Superior temporal gyrus (tissue), 1 donor: Measurements from ENCODE around the gene C7orf57.
"Not testable (repeated sequence)": the region's sequence is repeated elsewhere in the genome, so short reads cannot be mapped to it uniquely, and the experiment has no call there.

ENCODE experiments used
- DNase-seq: peaks from one replicate; pipeline ENCODE4 v3.0.0-alpha.2; 2016; ENCODE audit errors: extremely low spot score

C7orf57 gene

GRCh38 chr7:48035967-48036478, 680 bp downstream of the C7orf57 start:
- DNase-seq: no peak

DNA sequence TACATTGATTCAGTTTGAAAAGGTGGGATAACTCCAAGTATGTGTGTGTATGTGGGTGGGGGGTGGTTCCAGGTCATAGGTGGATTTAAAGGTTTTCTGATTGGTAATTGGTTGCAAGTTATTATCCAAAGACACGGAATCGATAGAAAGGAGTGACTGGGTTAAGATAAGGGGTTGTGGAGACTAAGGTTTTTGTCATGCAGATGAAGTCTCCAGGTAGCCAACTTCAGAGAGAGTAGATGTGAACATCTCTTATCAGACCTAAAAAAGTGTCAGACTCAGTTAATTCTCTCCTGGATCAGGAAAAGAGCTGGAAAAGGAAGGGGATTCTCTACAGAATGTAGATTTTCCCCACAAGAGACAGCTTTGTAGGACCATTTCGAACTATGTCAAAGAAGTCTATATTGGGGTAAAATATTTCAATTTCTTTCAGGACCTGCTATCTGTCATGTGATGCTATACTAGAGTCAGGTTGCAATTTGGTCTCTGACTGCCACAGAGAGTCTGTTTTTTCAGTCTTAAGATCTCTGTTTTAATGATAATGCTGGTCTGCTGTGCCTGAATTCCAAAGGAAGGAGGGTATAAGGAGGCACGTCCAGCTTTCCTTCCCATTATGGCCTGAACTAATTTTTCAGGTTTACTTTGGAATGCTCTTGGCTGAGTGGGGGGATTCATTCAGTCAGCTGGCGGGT, 3.6 kb downstream of the C7orf57 start:
- DNase-seq: no peak

GRCh38 chr7:48040944-48041652, 5.8 kb downstream of the C7orf57 start:
- DNase-seq: no peak

DNA sequence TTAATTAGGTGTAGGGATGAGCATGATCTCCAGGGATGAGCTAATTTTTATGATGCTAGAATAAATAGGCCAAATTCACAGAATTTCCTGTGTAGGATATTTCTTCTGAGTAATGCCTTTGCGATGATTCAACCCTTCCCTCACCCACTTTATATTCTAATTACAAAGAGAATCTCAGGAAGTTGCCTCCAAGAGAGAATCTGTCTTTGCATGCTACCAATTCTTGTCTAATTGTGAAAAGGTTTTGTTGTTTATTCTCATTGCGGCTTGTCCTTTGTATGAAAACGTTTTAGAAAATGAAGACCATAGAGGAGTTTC, 6.3 kb downstream of the C7orf57 start:
- no peak for DNase-seq

GRCh38 chr7:48042216-48042615, 6.9 kb downstream of the C7orf57 start:
- DNase-seq: no peak

- no peak for DNase-seq
Observed at GRCh38 chr7:48042636-48043035, 7.3 kb downstream of the C7orf57 start.

DNA sequence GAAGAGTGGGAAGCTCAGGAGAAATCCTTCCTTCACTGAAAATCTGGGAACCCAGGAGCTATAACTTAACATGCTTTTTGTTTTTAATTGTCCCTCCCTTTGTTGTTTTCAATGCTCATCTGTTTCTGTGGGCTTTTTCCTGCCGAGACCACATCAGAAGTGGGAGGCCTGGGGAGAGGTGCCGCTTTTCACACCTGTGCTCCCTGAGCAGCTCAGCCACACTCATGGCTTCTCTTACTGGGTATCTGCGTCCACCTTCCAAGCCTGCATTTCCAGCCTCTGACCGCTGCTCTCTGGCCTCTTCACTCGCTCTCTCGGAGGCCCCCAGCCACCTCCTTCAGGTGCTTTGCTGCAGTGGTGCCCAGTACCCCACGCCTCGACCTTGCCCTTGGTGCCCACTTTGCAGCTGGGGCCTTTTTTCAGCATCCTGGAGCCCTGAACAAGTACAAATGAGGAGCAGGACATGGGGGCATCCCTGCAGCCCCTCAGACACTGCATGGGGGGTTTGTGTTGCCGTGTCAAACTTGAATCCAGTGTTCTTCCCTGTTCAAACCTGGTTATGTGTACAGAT, 9.9 kb downstream of the C7orf57 start:
- DNase-seq: no peak

DNA sequence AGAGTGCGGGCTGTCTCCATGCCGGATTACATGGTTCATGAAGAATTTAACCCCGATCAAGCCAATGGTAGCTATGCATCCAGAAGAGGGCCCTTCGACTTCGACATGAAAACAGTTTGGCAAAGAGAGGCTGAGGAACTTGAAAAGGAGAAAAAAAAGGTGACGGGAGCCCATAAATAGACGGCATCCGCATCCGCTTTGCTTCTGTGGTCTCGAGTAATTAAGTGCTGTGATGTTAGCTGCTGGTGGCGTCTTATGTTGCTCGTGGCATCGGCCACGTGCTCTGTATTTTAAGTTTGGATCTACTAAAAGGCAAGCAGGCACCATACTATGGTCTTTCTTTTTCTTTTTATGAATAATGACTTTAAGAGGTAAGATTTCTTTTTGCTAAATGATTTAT, 11.1 kb downstream of the C7orf57 start:
- no peak for DNase-seq

DNA sequence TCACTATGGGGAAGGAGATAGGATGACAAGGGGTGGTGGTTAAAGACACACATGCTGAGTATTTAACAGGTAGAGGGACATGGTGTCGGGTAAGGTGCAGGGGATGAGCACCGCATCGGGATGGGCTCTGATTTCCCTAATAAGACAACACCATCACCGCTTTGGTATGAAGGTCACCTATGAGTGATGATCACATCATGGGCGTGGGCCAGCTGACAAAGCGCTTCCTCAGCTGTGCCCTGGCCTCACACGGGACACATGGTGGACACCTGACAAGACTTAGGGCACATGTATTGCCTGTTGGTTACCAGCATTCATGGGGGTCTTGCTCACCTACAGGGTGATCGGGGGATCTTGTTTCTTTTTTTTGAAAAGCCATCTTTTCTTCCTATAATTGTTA, 12.8 kb downstream of the C7orf57 start:
- no peak for DNase-seq

GRCh38 chr7:48049850-48050249, 14.5 kb downstream of the C7orf57 start:
- no peak for DNase-seq

DNA sequence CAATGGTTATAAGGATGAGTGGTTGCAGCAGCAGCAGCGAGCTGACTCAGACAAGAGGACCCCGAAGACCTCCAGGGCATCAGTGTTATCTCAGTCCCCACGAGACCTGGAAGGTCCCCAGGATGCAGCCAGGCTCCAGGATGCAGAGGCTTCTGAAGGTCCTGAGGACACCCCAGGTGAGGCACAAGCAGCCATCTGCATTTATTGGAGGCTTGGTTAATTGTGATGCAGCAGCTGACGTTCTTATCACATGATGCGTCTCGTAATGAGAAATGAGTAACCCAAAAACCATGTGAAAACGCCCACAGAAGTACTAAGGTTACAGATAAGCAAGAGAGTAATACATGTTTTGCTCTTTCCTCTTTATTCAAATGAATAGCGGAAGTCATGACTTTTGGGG, 17.4 kb downstream of the C7orf57 start:
- no peak for DNase-seq

DNA sequence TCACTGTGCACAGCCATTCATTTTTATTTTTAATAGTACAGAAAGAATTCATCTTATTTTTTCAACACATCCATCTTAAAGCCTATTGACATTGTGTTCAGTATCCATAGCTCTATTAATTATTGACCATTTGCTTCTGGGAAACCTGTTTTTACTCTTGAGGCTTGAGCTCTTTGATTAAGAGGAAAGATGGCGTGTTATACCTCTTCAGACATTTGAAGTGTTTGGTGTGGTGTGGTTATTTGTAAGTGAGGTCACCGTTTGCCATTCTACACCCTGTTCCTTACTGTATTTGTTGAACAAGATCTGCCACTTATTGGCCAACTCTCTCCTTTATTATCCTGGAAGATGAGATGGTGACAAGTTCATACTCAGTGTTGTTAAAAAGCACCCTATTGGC, 18.4 kb downstream of the C7orf57 start:
- DNase-seq: no peak

DNA sequence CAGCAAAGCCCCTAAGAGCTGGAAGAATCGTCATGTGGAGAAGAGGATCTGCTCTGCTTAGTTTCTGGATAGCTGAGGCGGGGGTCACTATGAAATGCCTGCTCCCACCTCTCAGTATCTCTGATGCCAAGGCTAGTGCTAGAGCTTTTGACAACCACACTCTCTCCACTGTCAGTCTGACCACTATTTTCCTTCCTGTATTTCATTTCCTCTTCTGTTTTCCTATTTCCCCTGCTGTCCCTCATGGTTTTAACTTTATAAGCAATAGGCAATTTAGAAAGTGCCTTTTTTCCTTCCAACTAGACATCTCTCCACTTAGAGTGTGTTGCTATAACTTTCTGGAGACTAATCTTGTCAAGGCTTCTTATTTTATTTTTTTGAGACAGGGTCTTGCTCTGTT, 23.6 kb downstream of the C7orf57 start:
- DNase-seq: no peak

GRCh38 chr7:48059706-48060105, 24.4 kb downstream of the C7orf57 start:
- no peak for DNase-seq

DNA sequence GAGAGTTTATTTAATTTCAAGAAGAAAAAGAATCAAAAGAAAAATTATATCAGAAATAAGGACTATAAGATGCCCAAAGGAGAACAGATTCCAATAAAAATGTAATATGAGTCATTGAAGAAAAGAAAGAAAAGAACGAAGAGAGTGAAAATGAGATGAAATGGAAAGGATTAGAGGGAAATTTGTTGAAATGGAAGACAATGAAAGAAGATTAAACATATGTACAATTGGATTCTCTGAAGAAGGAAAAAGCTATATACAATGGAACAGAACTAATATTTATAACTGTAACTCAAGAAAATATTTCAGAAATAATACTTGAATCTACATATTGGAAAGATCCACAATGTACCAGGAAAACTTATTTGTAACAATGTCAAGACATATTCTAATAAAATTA, 28.6 kb downstream of the C7orf57 start:
- no peak for DNase-seq

- DNase-seq: no peak
Observed at GRCh38 chr7:48067475-48067874, 32.1 kb downstream of the C7orf57 start.

GRCh38 chr7:48074204-48074654, 38.9 kb downstream of the C7orf57 start:
- DNase-seq: no peak

GRCh38 chr7:48077423-48077822, 42.1 kb downstream of the C7orf57 start:
- DNase-seq: no peak

DNA sequence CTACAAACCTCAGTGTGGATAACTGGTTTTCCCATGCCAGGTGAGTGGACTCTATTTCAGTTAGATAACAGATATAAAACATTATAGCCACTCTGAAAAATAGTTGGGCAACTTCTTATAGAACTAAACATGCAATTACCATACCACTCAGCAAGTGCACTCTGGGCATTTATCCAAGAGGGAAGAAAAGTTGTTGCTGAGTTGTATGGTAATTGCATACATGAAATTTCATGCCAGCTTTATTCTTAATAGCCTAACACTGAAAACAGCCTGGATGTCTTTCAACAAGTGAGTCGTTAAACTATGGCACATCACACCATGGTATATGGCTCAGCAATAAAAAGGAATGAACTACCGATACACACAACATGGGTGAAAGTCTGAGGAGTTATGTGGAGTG, 43.1 kb downstream of the C7orf57 start:
- no peak for DNase-seq

- not testable (repeated sequence) for DNase-seq
Observed at GRCh38 chr7:48082378-48082777, 47.0 kb downstream of the C7orf57 start.

- DNase-seq: no peak
Observed at GRCh38 chr7:48083114-48083830, 47.9 kb downstream of the C7orf57 start.

- no peak for DNase-seq
Observed at GRCh38 chr7:48084727-48085432, 49.5 kb downstream of the C7orf57 start.
